ENCODE data around the gene SLC15A1.

- no peak for TF ChIP-seq YY1 (IDR thresholded peaks at IDR 0.05; ENCODE audit: insufficient read depth, insufficient read length)
- TF ChIP-seq ZNF274 (IDR thresholded peaks at IDR 0.05; ENCODE audit: low read depth, low read length) = no peak
- no peak for TF ChIP-seq SUZ12 (IDR thresholded peaks at IDR 0.05; ENCODE audit: extremely low read depth, insufficient read depth, insufficient read length)
These were observed 16.1 kb upstream of the SLC15A1 start for GRCh38 chr13:98768522-98768921.

Data from NT2/D1 (cell line).